HG03045 (cell line): ENCODE results near the gene SERHL2.
"Not testable (repeated sequence)": the region's sequence is repeated elsewhere in the genome, so short reads cannot be mapped to it uniquely, and the experiment has no call there.

ENCODE experiments used
- ATAC-seq: cut with Tn5 transposase; IDR thresholded peaks from one replicate; pipeline ENCODE4 v1.9.1; 2021; ENCODE audit warnings: mild to moderate bottlenecking, moderate library complexity; ENCODE audit not compliant: unreplicated experiment

Gene SERHL2

GRCh38 chr22:42535082-42535731, 18.5 kb upstream of the SERHL2 start:
- not testable (repeated sequence) for ATAC-seq

DNA sequence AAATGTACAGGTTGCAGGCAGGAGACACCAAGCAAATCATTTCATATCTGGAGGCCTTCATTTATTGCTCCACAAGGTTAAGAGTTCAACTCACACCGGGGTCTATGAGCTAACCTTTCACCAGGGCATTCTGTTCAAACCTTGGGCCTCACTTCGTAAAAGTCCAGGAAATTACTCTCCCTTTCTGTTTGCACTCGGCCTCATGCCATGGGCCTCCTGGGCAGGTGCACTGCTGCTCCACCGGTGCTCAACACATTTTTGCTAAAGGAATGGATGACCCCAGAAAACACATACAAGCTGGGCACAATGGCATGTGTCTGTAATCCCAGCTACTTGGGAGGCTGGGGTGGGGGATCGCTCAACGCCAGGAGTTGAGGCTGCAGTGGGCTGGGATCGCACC, 17.6 kb upstream of the SERHL2 start:
- ATAC-seq = no peak

DNA sequence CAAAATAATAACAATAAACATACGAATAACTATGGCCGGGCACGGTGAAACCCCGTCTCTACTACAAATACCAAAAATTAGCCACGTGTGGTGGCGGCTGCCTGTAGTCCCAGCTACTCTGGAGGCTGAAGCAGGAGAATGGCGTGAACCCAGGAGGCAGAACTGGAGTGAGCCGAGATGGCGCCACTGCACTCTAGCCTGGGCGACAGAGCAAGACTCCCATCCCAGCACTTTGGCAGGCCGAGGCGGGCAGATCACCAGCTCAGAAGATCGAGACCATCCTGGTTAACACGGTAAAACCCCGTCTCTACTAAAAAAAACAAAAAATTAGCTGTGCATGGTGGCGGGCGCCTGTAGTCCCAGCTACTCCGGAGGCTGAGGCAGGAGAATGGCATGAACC, 17.1 kb upstream of the SERHL2 start:
- ATAC-seq = not testable (repeated sequence)

- peak; percentile 42 for ATAC-seq
Observed at GRCh38 chr22:42537199-42537831, 16.4 kb upstream of the SERHL2 start.

GRCh38 chr22:42539236-42539771, 14.5 kb upstream of the SERHL2 start:
- peak; percentile 39 for ATAC-seq

GRCh38 chr22:42544686-42545085, 9.1 kb upstream of the SERHL2 start:
- ATAC-seq = no peak

DNA sequence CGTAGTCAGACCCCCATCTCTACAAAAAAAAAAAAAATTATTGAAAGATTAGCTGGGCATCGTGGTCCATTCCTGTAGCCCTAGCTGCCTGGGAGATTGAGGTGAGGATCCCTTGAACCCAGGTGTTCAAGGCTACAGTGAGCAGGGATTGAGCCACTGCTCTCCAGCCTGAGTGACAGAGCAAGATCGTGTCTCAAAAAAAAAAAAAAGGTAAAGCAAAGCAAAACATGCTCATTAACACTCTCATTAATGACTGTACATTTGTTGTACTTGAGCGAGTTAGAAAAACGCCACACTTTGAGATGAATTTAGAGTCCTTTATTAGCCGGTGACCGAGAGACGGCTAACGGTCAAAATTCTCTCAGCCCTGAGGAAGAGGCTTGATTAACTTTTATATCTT, 6.2 kb upstream of the SERHL2 start:
- no peak for ATAC-seq

- ATAC-seq = not testable (repeated sequence)
Observed at GRCh38 chr22:42548126-42548525, 5.6 kb upstream of the SERHL2 start.

DNA sequence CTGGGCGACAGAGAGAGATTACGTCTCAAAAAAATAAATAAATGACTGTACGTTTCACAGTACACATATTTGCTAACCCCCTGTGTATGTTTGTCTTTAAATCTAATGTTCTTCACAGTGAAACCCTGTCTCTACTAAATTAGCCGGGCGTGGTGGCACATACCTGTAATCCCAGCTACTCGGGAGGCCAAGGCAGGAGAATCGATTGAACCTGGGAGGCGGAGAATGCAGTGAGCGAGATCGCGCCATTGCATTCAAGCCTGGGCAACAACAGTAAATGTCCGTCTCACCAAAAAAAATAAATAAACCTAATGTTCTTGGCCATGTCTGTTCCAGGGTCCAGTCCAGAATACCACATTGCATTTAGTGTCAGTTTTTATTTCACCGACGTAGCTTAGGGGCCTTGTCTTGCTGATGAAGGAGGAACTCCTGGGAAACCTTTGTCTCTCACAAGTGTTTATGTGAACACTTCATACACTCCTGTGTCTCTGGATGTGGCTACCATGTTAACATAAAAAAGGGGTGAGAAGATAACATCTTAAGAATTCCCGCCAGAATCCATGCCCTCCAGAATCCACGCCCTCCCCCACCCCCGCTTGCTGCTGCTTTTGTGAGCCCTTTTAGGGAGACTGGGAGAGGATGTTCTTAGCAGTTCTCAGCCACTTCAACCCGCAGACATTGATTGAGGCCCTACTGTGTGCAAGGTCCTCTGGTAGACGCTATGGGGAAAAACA, 5.0 kb upstream of the SERHL2 start:
- ATAC-seq = no peak

GRCh38 chr22:42549331-42550060, 4.3 kb upstream of the SERHL2 start:
- ATAC-seq = no peak

GRCh38 chr22:42552294-42552647, 1.5 kb upstream of the SERHL2 start:
- ATAC-seq = not testable (repeated sequence)

DNA sequence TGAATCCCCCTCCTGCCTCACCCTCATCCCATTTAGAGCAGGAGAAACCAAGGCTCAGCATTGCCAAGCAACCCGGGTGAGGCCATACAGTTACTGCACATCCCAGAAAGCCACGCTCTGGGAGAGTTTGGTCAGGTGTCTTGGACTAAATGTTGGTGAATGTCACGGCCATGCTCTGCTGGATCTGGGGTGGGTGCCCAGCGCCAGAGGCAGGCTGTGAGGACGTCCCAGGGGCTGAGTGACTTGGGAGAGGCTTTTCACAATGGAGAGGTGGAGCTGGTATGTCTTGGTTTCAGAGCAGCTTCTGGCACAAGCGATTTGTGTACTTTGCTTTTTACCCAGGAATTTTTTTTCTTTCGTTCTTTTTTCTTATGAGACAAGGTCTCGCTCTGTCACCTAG, 6.6 kb downstream of the SERHL2 start:
- ATAC-seq = no peak

- no peak for ATAC-seq
Observed at GRCh38 chr22:42560781-42561180, 7.0 kb downstream of the SERHL2 start.

DNA sequence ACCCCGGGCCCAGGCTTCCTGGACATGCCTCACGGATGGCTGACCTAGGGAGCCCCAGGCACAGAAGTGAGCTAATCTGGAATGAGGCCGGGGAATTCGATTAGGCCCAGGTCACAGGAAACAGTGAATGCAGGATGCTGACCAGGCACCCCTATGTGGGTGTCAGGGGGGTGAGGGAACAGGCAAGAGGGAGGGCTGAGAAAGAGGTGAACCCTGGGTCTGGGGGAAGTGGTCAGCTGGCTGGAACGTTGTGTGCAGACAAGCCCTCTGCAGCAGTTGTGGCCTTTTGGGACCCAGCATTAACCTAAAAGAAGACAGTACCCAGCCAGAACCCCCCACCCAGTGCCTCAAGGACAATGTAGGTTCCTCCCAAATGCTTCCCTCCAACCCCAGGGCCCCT, 8.1 kb downstream of the SERHL2 start:
- no peak for ATAC-seq

- ATAC-seq = no peak
Observed at GRCh38 chr22:42562279-42562678, 8.5 kb downstream of the SERHL2 start.

DNA sequence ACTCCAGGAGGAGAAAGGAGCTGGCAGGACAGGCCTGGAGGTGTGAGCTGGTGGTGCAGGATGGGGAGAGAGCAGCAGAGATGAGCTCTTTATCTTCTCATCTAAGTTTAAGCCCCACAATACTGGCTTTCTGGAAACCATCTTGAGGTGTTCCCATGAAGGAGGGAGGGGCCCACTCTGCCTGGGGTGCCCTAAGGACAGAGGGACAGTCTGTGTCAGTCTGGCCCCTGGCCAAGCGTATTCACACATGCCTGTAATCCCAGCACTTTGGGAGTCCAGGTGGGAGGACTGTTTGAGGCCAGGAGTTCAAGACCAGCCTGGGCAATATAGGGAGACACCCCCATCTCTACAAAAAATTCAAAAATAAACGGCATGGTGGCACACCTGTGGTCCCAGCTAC, 8.9 kb downstream of the SERHL2 start:
- no peak for ATAC-seq

GRCh38 chr22:42563943-42564342, 10.2 kb downstream of the SERHL2 start:
- ATAC-seq = not testable (repeated sequence)

DNA sequence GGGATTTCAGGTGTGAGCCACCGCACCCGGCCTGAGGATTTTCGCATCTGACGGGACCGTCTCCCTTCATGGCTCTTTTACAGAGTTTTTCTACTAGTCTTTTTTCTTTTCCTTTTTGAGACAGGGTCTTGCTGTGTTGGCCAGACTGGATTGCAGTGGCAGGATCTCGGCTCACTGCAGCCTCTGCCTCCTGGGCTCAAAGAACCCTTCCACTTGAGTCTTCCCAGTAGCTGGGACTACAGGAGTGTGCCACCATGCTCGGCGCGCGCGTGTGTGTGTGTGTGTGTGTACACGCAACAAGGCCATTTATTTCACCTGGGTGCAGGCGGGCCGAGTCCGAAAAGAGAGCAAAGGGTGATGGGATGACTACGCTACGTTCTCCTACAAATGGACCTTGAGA, 10.9 kb downstream of the SERHL2 start:
- ATAC-seq = no peak

DNA sequence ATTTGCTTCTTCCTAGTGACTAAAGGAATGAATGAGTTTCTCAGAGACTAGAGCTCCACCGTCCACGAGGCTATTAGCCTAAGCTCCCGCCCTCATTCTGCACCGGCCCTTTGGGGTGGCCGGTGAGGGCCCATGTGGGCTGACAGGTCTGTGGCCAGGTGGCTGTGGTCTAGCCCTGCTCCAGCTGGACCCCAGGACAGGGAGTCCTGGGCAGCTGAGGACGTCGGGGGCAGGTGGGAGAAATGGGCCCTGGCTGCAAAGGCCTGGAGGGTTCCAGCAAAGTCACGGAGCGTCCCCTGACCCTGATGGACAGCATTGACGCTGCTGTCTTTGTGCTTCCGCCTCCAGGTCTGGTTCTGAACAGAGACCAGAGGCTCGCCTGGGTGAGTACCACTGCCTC, 12.2 kb downstream of the SERHL2 start:
- no peak for ATAC-seq

- not testable (repeated sequence) for ATAC-seq
Observed at GRCh38 chr22:42567950-42568349, 14.2 kb downstream of the SERHL2 start.

GRCh38 chr22:42570580-42570979, 16.8 kb downstream of the SERHL2 start:
- ATAC-seq = not testable (repeated sequence)
